Endothelial cell of umbilical vein (primary cell): ENCODE measurements around the gene USP17L21.
"Not testable (repeated sequence)": the region's sequence is repeated elsewhere in the genome, so short reads cannot be mapped to it uniquely, and the experiment has no call there.

ENCODE experiments used
- EZH2 ChIP-seq: IDR thresholded peaks from 2 replicates; pipeline ENCODE4 v1.6.1; 2012; ENCODE audit warnings: borderline replicate concordance, low read depth, mild to moderate bottlenecking, moderate library complexity, low read length, inconsistent platforms; ENCODE audit not compliant: severe bottlenecking
- FOS ChIP-seq: IDR thresholded peaks from 2 replicates; pipeline ENCODE4 v1.6.1; 2011; ENCODE audit warnings: mild to moderate bottlenecking, low read length, moderate library complexity, borderline replicate concordance; ENCODE audit not compliant: insufficient read depth
- JUN ChIP-seq: IDR thresholded peaks from 2 replicates; pipeline ENCODE4 v1.6.1; 2011; ENCODE audit warnings: borderline replicate concordance, low read depth; ENCODE audit not compliant: insufficient read length, insufficient read depth
- POLR2A ChIP-seq: IDR thresholded peaks from 2 replicates; pipeline ENCODE4 v1.6.1; 2012; ENCODE audit warnings: low read depth, mild to moderate bottlenecking, control low read depth, low read length
- POLR2AphosphoS5 ChIP-seq: IDR thresholded peaks from 2 replicates; pipeline ENCODE4 v1.6.1; 2012; ENCODE audit warnings: low read depth, mild to moderate bottlenecking, control low read depth, low read length, moderate library complexity; ENCODE audit not compliant: insufficient read depth
- TF ChIP-seq, protein P1 (sequence below), 2 donors: IDR thresholded peaks; 1 replicate in 1 of 2; 2 replicates in 1 of 2; pipeline ENCODE4 v1.5.1; 2011; ENCODE audit warnings: low read length in 2 of 2, mild to moderate bottlenecking in 2 of 2, moderate library complexity in 2 of 2, control low read depth in 1 of 2, inconsistent platforms in 1 of 2, low read depth in 1 of 2; ENCODE audit not compliant: insufficient read depth in 1 of 2; ENCODE audit errors: extremely low read depth in 1 of 2
- TF ChIP-seq, protein P2 (sequence below): IDR thresholded peaks from 2 replicates; pipeline ENCODE4 v1.6.1; 2011; ENCODE audit not compliant: insufficient read depth, insufficient read length

DNA sequence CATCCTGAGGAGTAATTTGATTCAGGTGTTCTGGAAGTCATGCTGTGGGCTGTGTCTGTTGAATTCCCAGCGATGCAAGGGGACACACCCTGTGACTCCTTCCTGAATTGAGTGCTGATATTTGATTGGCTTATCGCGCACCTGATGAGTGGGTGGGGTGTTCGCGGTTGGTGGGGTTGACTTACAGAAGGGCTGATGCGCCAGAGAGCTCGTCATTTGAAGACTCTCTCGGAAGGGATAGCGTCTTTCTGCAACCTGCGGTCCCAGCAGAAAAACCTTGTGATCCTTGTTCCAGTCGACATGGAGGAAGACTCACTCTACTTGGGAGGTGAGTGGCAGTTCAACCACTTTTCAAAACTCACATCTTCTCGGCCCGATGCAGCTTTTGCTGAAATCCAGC, 42.8 kb upstream of the USP17L21 start, which contains the start of gene USP17L12:
- not testable (repeated sequence) for TF ChIP-seq FOS, POLR2A, EZH2, JUN, POLR2AphosphoS5
- TF ChIP-seq, protein P1, sequence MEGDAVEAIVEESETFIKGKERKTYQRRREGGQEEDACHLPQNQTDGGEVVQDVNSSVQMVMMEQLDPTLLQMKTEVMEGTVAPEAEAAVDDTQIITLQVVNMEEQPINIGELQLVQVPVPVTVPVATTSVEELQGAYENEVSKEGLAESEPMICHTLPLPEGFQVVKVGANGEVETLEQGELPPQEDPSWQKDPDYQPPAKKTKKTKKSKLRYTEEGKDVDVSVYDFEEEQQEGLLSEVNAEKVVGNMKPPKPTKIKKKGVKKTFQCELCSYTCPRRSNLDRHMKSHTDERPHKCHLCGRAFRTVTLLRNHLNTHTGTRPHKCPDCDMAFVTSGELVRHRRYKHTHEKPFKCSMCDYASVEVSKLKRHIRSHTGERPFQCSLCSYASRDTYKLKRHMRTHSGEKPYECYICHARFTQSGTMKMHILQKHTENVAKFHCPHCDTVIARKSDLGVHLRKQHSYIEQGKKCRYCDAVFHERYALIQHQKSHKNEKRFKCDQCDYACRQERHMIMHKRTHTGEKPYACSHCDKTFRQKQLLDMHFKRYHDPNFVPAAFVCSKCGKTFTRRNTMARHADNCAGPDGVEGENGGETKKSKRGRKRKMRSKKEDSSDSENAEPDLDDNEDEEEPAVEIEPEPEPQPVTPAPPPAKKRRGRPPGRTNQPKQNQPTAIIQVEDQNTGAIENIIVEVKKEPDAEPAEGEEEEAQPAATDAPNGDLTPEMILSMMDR (IDR thresholded peaks at IDR 0.05; ENCODE audit: extremely low read depth in 1 of 2, insufficient read depth in 1 of 2, low read depth in 1 of 2, low read length in 2 of 2), result not testable (repeated sequence)
- TF ChIP-seq, protein P2, sequence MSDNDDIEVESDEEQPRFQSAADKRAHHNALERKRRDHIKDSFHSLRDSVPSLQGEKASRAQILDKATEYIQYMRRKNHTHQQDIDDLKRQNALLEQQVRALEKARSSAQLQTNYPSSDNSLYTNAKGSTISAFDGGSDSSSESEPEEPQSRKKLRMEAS, result not testable (repeated sequence)
